ENCODE data around the gene CTIF.

The CTIF gene

GRCh38 chr18:48879008-48879431 lies 340.2 kb downstream of the CTIF start:
- Histone ChIP-seq H4K91ac (ENCODE audit: low read length) (no peak overlapping the region), H3K14ac (ENCODE audit: low read length in 2 of 2) (peak overlapping the region in 1 of 2 experiments; percentile 50), H2AK5ac (ENCODE audit: low read length, severe bottlenecking) (peak overlapping the region; percentile 20), H2BK5ac (ENCODE audit: low read depth, low read length, poor library complexity, severe bottlenecking) (no peak overlapping the region), H3K4ac (ENCODE audit: low read depth in 1 of 2, low read length in 2 of 2) (peak overlapping the region in 1 of 2 experiments; percentile 33), H2BK120ac (ENCODE audit: low read depth, low read length) (no peak overlapping the region), H4K8ac (ENCODE audit: low read length) (no peak overlapping the region), H3K36me3 (ENCODE audit: control insufficient read depth in 1 of 2, insufficient read depth in 2 of 2, low read depth in 1 of 2, low read length in 2 of 2) (no peaks in the 10 kb centered on the region), H3K79me1 (replicated peaks; ENCODE audit: low read length, poor library complexity, severe bottlenecking) (peaks cover 1% of the 10 kb centered on the region), H3K23ac (ENCODE audit: low read length in 2 of 2) (no peak overlapping the region), H3K9me3 (ENCODE audit: control insufficient read depth, low read length) (no peaks in the 10 kb centered on the region), H3K4me2 (ENCODE audit: low read length, poor library complexity, severe bottlenecking) (no peak overlapping the region), H3K27me3 (ENCODE audit: control insufficient read depth in 1 of 2, insufficient read depth in 1 of 2, low read length in 2 of 2) (no peaks in the 10 kb centered on the region), H3K4me1 (ENCODE audit: control insufficient read depth, insufficient read depth, low read depth, low read length) (peaks cover 34% of the 10 kb centered on the region), H3K4me3 (ENCODE audit: insufficient read depth in 1 of 2, low read depth in 1 of 2, low read length in 2 of 2) (no peak overlapping the region), H2BK15ac (ENCODE audit: low read depth, poor library complexity, severe bottlenecking) (no peak overlapping the region), H3K9ac (ENCODE audit: low read length) (no peak overlapping the region), H2AFZ (ENCODE audit: low read depth, low read length) (no peak overlapping the region), H2BK12ac (ENCODE audit: low read length in 2 of 2) (no peak overlapping the region), H3K27ac (ENCODE audit: low read length, poor library complexity, severe bottlenecking) (no peak overlapping the region), H3K18ac (ENCODE audit: low read depth in 1 of 2, low read length in 2 of 2) (peak overlapping the region in 1 of 2 experiments; percentile 38)
- DNase-seq: no peak
- WGBS: 76% methylated on average over 15 of the region's 15 CpGs

- no peak overlapping the region for H4K91ac ChIP-seq (ENCODE audit: low read length)
- DNase-seq: no peak
- H4K8ac ChIP-seq (ENCODE audit: low read length): no peak overlapping the region
- H3K4me3 ChIP-seq (ENCODE audit: insufficient read depth in 1 of 2, low read depth in 1 of 2, low read length in 2 of 2): no peak overlapping the region
- H3K27ac ChIP-seq (ENCODE audit: low read length, poor library complexity, severe bottlenecking): no peak overlapping the region
- H2AK5ac ChIP-seq (ENCODE audit: low read length, severe bottlenecking): no peak overlapping the region
- H3K18ac ChIP-seq (ENCODE audit: low read depth in 1 of 2, low read length in 2 of 2): no peak overlapping the region
- no peak overlapping the region for H2BK120ac ChIP-seq (ENCODE audit: low read depth, low read length)
- peaks cover 25% of the 10 kb centered on the region for H3K4me1 ChIP-seq (ENCODE audit: control insufficient read depth, insufficient read depth, low read depth, low read length)
- H2BK15ac ChIP-seq (ENCODE audit: low read depth, poor library complexity, severe bottlenecking): no peak overlapping the region
- H3K4me2 ChIP-seq (ENCODE audit: low read length, poor library complexity, severe bottlenecking): no peak overlapping the region
- no peaks in the 10 kb centered on the region for H3K9me3 ChIP-seq (ENCODE audit: control insufficient read depth, low read length)
- 63% methylated on average over 1 of the region's 1 CpG for WGBS
- H3K4ac ChIP-seq (ENCODE audit: low read depth in 1 of 2, low read length in 2 of 2): no peak overlapping the region
- H3K36me3 ChIP-seq (ENCODE audit: control insufficient read depth in 1 of 2, insufficient read depth in 2 of 2, low read depth in 1 of 2, low read length in 2 of 2): no peaks in the 10 kb centered on the region
- H3K27me3 ChIP-seq (ENCODE audit: control insufficient read depth in 1 of 2, insufficient read depth in 1 of 2, low read length in 2 of 2): peaks cover 0 to 2% of the 10 kb centered on the region in 2 experiments
- no peak overlapping the region for H3K9ac ChIP-seq (ENCODE audit: low read length)
- H2AFZ ChIP-seq (ENCODE audit: low read depth, low read length): no peak overlapping the region
- no peak overlapping the region for H2BK12ac ChIP-seq (ENCODE audit: low read length in 2 of 2)
- H3K14ac ChIP-seq (ENCODE audit: low read length in 2 of 2): no peak overlapping the region
- no peak overlapping the region for H2BK5ac ChIP-seq (ENCODE audit: low read depth, low read length, poor library complexity, severe bottlenecking)
- H3K79me1 ChIP-seq (replicated peaks; ENCODE audit: low read length, poor library complexity, severe bottlenecking): peaks cover 1% of the 10 kb centered on the region
- H3K23ac ChIP-seq (ENCODE audit: low read length in 2 of 2): no peak overlapping the region
These were observed 342.1 kb downstream of the CTIF start for GRCh38 chr18:48880931-48881330.

- H3K4me3 ChIP-seq (ENCODE audit: insufficient read depth in 1 of 2, low read depth in 1 of 2, low read length in 2 of 2): no peak overlapping the region
- no peak for DNase-seq
- no peaks in the 10 kb centered on the region for H3K79me1 ChIP-seq (replicated peaks; ENCODE audit: low read length, poor library complexity, severe bottlenecking)
- H2AK5ac ChIP-seq (ENCODE audit: low read length, severe bottlenecking): no peak overlapping the region
- H3K27me3 ChIP-seq (ENCODE audit: control insufficient read depth in 1 of 2, insufficient read depth in 1 of 2, low read length in 2 of 2): peaks cover 0 to 5% of the 10 kb centered on the region in 2 experiments
- no peak overlapping the region for H4K91ac ChIP-seq (ENCODE audit: low read length)
- no peak overlapping the region for H2BK5ac ChIP-seq (ENCODE audit: low read depth, low read length, poor library complexity, severe bottlenecking)
- no peak overlapping the region for H3K27ac ChIP-seq (ENCODE audit: low read length, poor library complexity, severe bottlenecking)
- H3K9ac ChIP-seq (ENCODE audit: low read length): no peak overlapping the region
- no peak overlapping the region for H2AFZ ChIP-seq (ENCODE audit: low read depth, low read length)
- H2BK12ac ChIP-seq (ENCODE audit: low read length in 2 of 2): no peak overlapping the region
- peak overlapping the region in 1 of 2 experiments; percentile 57 for H3K18ac ChIP-seq (ENCODE audit: low read depth in 1 of 2, low read length in 2 of 2)
- H3K36me3 ChIP-seq (ENCODE audit: control insufficient read depth in 1 of 2, insufficient read depth in 2 of 2, low read depth in 1 of 2, low read length in 2 of 2): no peaks in the 10 kb centered on the region
- no peak overlapping the region for H3K23ac ChIP-seq (ENCODE audit: low read length in 2 of 2)
- H4K8ac ChIP-seq (ENCODE audit: low read length): no peak overlapping the region
- H3K4me2 ChIP-seq (ENCODE audit: low read length, poor library complexity, severe bottlenecking): no peak overlapping the region
- H2BK15ac ChIP-seq (ENCODE audit: low read depth, poor library complexity, severe bottlenecking): no peak overlapping the region
- H3K9me3 ChIP-seq (ENCODE audit: control insufficient read depth, low read length): no peaks in the 10 kb centered on the region
- H3K4me1 ChIP-seq (ENCODE audit: control insufficient read depth, insufficient read depth, low read depth, low read length): peaks cover 19% of the 10 kb centered on the region
- 94% methylated on average over 4 of the region's 4 CpGs for WGBS
- no peak overlapping the region for H3K14ac ChIP-seq (ENCODE audit: low read length in 2 of 2)
- H2BK120ac ChIP-seq (ENCODE audit: low read depth, low read length): no peak overlapping the region
- H3K4ac ChIP-seq (ENCODE audit: low read depth in 1 of 2, low read length in 2 of 2): no peak overlapping the region
These were observed 343.5 kb downstream of the CTIF start for GRCh38 chr18:48882379-48882778.

- H3K79me1 ChIP-seq (replicated peaks; ENCODE audit: low read length, poor library complexity, severe bottlenecking): no peaks in the 10 kb centered on the region
- no peak overlapping the region for H3K4me2 ChIP-seq (ENCODE audit: low read length, poor library complexity, severe bottlenecking)
- no peak overlapping the region for H2AFZ ChIP-seq (ENCODE audit: low read depth, low read length)
- peak overlapping the region; percentile 46 for H4K91ac ChIP-seq (ENCODE audit: low read length)
- H3K23ac ChIP-seq (ENCODE audit: low read length in 2 of 2): no peak overlapping the region
- H4K8ac ChIP-seq (ENCODE audit: low read length): no peak overlapping the region
- WGBS: 97% methylated on average over 4 of the region's 4 CpGs
- no peak overlapping the region for H3K27ac ChIP-seq (ENCODE audit: low read length, poor library complexity, severe bottlenecking)
- H3K9ac ChIP-seq (ENCODE audit: low read length): no peak overlapping the region
- no peak for DNase-seq
- peaks cover 6% of the 10 kb centered on the region for H3K4me1 ChIP-seq (ENCODE audit: control insufficient read depth, insufficient read depth, low read depth, low read length)
- no peak overlapping the region for H3K14ac ChIP-seq (ENCODE audit: low read length in 2 of 2)
- H3K27me3 ChIP-seq (ENCODE audit: control insufficient read depth in 1 of 2, insufficient read depth in 1 of 2, low read length in 2 of 2): peaks cover 0 to 12% of the 10 kb centered on the region in 2 experiments
- H2BK5ac ChIP-seq (ENCODE audit: low read depth, low read length, poor library complexity, severe bottlenecking): no peak overlapping the region
- H3K4me3 ChIP-seq (ENCODE audit: insufficient read depth in 1 of 2, low read depth in 1 of 2, low read length in 2 of 2): no peak overlapping the region
- peak overlapping the region; percentile 54 for H2BK15ac ChIP-seq (ENCODE audit: low read depth, poor library complexity, severe bottlenecking)
- peak overlapping the region; percentile 14 to 18 for H3K18ac ChIP-seq (ENCODE audit: low read depth in 1 of 2, low read length in 2 of 2)
- peak overlapping the region in 1 of 2 experiments; percentile 66 for H3K4ac ChIP-seq (ENCODE audit: low read depth in 1 of 2, low read length in 2 of 2)
- no peaks in the 10 kb centered on the region for H3K9me3 ChIP-seq (ENCODE audit: control insufficient read depth, low read length)
- peak overlapping the region; percentile 15 for H2BK120ac ChIP-seq (ENCODE audit: low read depth, low read length)
- no peaks in the 10 kb centered on the region for H3K36me3 ChIP-seq (ENCODE audit: control insufficient read depth in 1 of 2, insufficient read depth in 2 of 2, low read depth in 1 of 2, low read length in 2 of 2)
- H2BK12ac ChIP-seq (ENCODE audit: low read length in 2 of 2): no peak overlapping the region
- H2AK5ac ChIP-seq (ENCODE audit: low read length, severe bottlenecking): peak overlapping the region; percentile 40
These were observed 345.5 kb downstream of the CTIF start for GRCh38 chr18:48884306-48884705.

Data from mesenchymal stem cell (in vitro differentiated cells and primary cell).